ENCODE measurements around the gene VWA3B. TPM values are rescaled to one million over a fixed set of nuclear protein-coding genes. Genes with fewer than 3 reads are reported as not detected.

The VWA3B gene
- total RNA-seq, 1 experiment from 2014 or later: not detected

GRCh38 chr2:98058191-98058975, 28.6 kb upstream of the VWA3B start:
- no peaks in the 10 kb centered on the region for H3K4me1 Mint-ChIP-seq (ENCODE audit: low read depth, unreplicated experiment)
- H3K36me3 Mint-ChIP-seq (ENCODE audit: insufficient read depth, unreplicated experiment): no peaks in the 10 kb centered on the region
- no peak overlapping the region for H3K4me3 Mint-ChIP-seq (ENCODE audit: low read depth, unreplicated experiment)
- H3K27me3 Mint-ChIP-seq (ENCODE audit: unreplicated experiment): peaks cover 31% of the 10 kb centered on the region
- no peak for DNase-seq
- no TSS peak for BruUV-seq (replicated peaks)
- H3K27ac Mint-ChIP-seq (ENCODE audit: unreplicated experiment): no peak overlapping the region
- TF ChIP-seq CTCF (IDR thresholded peaks at IDR 0.05; ENCODE audit: unreplicated experiment): no peak
- intact Hi-C loops (cut with micrococcal nuclease; ENCODE audit: unreplicated experiment): no loop called here
- CTCF ChIA-PET: interaction anchor here (1.4 kb wide), 1 partner anchor 122 kb away, joined by 3 read pairs; no protein-coding TSS in a partner anchor
- H3K9me3 Mint-ChIP-seq (ENCODE audit: low read depth, unreplicated experiment): no peaks in the 10 kb centered on the region

GRCh38 chr2:98060277-98060676, 26.7 kb upstream of the VWA3B start:
- no peak for TF ChIP-seq CTCF (IDR thresholded peaks at IDR 0.05; ENCODE audit: unreplicated experiment)
- no TSS peak for BruUV-seq (replicated peaks)
- CTCF ChIA-PET: no interaction called here
- H3K27ac Mint-ChIP-seq (ENCODE audit: unreplicated experiment): no peak overlapping the region
- no peak overlapping the region for H3K4me3 Mint-ChIP-seq (ENCODE audit: low read depth, unreplicated experiment)
- no peak for DNase-seq
- intact Hi-C loops (cut with micrococcal nuclease; ENCODE audit: unreplicated experiment): no loop called here
- no peaks in the 10 kb centered on the region for H3K4me1 Mint-ChIP-seq (ENCODE audit: low read depth, unreplicated experiment)
- no peaks in the 10 kb centered on the region for H3K36me3 Mint-ChIP-seq (ENCODE audit: insufficient read depth, unreplicated experiment)
- H3K9me3 Mint-ChIP-seq (ENCODE audit: low read depth, unreplicated experiment): no peaks in the 10 kb centered on the region
- H3K27me3 Mint-ChIP-seq (ENCODE audit: unreplicated experiment): peaks cover 31% of the 10 kb centered on the region

GRCh38 chr2:98063291-98063854, 23.6 kb upstream of the VWA3B start:
- TF ChIP-seq CTCF (IDR thresholded peaks at IDR 0.05; ENCODE audit: unreplicated experiment): no peak
- no TSS peak for BruUV-seq (replicated peaks)
- no peaks in the 10 kb centered on the region for H3K9me3 Mint-ChIP-seq (ENCODE audit: low read depth, unreplicated experiment)
- intact Hi-C loops (cut with micrococcal nuclease; ENCODE audit: unreplicated experiment): no loop called here
- no peaks in the 10 kb centered on the region for H3K36me3 Mint-ChIP-seq (ENCODE audit: insufficient read depth, unreplicated experiment)
- CTCF ChIA-PET: no interaction called here
- DNase-seq: no peak
- H3K27ac Mint-ChIP-seq (ENCODE audit: unreplicated experiment): no peak overlapping the region
- H3K27me3 Mint-ChIP-seq (ENCODE audit: unreplicated experiment): peaks cover 22% of the 10 kb centered on the region
- H3K4me3 Mint-ChIP-seq (ENCODE audit: low read depth, unreplicated experiment): no peak overlapping the region
- H3K4me1 Mint-ChIP-seq (ENCODE audit: low read depth, unreplicated experiment): no peaks in the 10 kb centered on the region

- no peaks in the 10 kb centered on the region for H3K36me3 Mint-ChIP-seq (ENCODE audit: insufficient read depth, unreplicated experiment)
- BruUV-seq (replicated peaks): no TSS peak
Observed at GRCh38 chr2:98065808-98066207, 21.2 kb upstream of the VWA3B start.

More at GRCh38 chr2:98065808-98066207, 21.2 kb upstream of the VWA3B start:
- no peaks in the 10 kb centered on the region for H3K9me3 Mint-ChIP-seq (ENCODE audit: low read depth, unreplicated experiment)
- H3K4me1 Mint-ChIP-seq (ENCODE audit: low read depth, unreplicated experiment): no peaks in the 10 kb centered on the region
- H3K27ac Mint-ChIP-seq (ENCODE audit: unreplicated experiment): no peak overlapping the region
- H3K4me3 Mint-ChIP-seq (ENCODE audit: low read depth, unreplicated experiment): no peak overlapping the region
- CTCF ChIA-PET: interaction anchor here (1.0 kb wide), 1 partner anchor 15 kb away, joined by 5 read pairs; no protein-coding TSS in a partner anchor
- no peaks in the 10 kb centered on the region for H3K27me3 Mint-ChIP-seq (ENCODE audit: unreplicated experiment)
- intact Hi-C loops (cut with micrococcal nuclease; ENCODE audit: unreplicated experiment): no loop called here
- no peak for TF ChIP-seq CTCF (IDR thresholded peaks at IDR 0.05; ENCODE audit: unreplicated experiment)
- no peak for DNase-seq
